Fibroblast of lung (primary cell): ENCODE measurements around the gene PKP3. TPM values are rescaled to one million over a fixed set of nuclear protein-coding genes. Genes with fewer than 3 reads are reported as not detected.

Source experiments
- DNase-seq, 2 donors: peaks; one replicate each; pipeline versions ENCODE4 v3.0.0 to v3.0.0-alpha.2; 2010; ENCODE audit warnings: low read depth in 2 of 2
- H2AFZ ChIP-seq: 2 replicates; pipeline ENCODE4 v1.5.1; 2012; ENCODE audit warnings: low read length, control low read depth, inconsistent platforms
- H3K27ac ChIP-seq: 2 replicates; pipeline ENCODE4 v1.5.1; 2011; ENCODE audit warnings: low read length, control low read depth; ENCODE audit not compliant: insufficient read depth
- H3K27me3 ChIP-seq: 2 replicates; pipeline ENCODE4 v1.5.1; 2011; ENCODE audit warnings: mild to moderate bottlenecking, low read length; ENCODE audit not compliant: control insufficient read depth, insufficient read depth
- H3K36me3 ChIP-seq: 2 replicates; pipeline ENCODE4 v1.5.1; 2011; ENCODE audit warnings: low read length; ENCODE audit not compliant: control insufficient read depth, insufficient read depth
- H3K4me1 ChIP-seq: 2 replicates; pipeline ENCODE4 v1.5.1; 2011; ENCODE audit warnings: low read length; ENCODE audit not compliant: control insufficient read depth, insufficient read depth; ENCODE audit errors: extremely low read depth
- H3K4me2 ChIP-seq: 2 replicates; pipeline ENCODE4 v1.5.1; 2011; ENCODE audit warnings: low read length, control low read depth; ENCODE audit not compliant: insufficient read depth; ENCODE audit errors: extremely low read depth
- H3K4me3 ChIP-seq, 4 experiments: fragments of 200-600 bp in 1 of 4; sonication (generic) in 1 of 4; replicated peaks in 1 of 4; 2 replicates each; pipeline ENCODE4 v1.5.1; 2011 to 2016; ENCODE audit warnings: low read length in 4 of 4, low read depth in 3 of 4, mild to moderate bottlenecking in 3 of 4, control low read depth in 2 of 4, inconsistent platforms in 1 of 4, mixed read lengths in 1 of 4; ENCODE audit not compliant: insufficient read depth in 1 of 4; ENCODE audit errors: control extremely low read depth in 1 of 4
- H3K79me2 ChIP-seq: 2 replicates; pipeline ENCODE4 v1.5.1; 2012; ENCODE audit warnings: mild to moderate bottlenecking, low read length, inconsistent platforms; ENCODE audit not compliant: control insufficient read depth, insufficient read depth
- H3K9ac ChIP-seq: 2 replicates; pipeline ENCODE4 v1.5.1; 2011; ENCODE audit warnings: mild to moderate bottlenecking, low read length, control low read depth; ENCODE audit not compliant: insufficient read depth
- H3K9me3 ChIP-seq: 2 replicates; pipeline ENCODE4 v1.5.1; 2012; ENCODE audit warnings: low read depth, low read length; ENCODE audit not compliant: control insufficient read depth, insufficient read depth
- H4K20me1 ChIP-seq: 2 replicates; pipeline ENCODE4 v1.5.1; 2011; ENCODE audit warnings: low read length; ENCODE audit not compliant: control insufficient read depth, insufficient read depth; ENCODE audit errors: extremely low read depth
- EZH2 ChIP-seq: IDR thresholded peaks from 2 replicates; pipeline ENCODE4 v1.5.1; 2012; ENCODE audit warnings: low read length, control low read depth, mild to moderate bottlenecking; ENCODE audit errors: missing control alignments
- polyA plus RNA-seq, 2 donors: library from polyadenylated mRNA; depleted of rRNA in 1 of 2; stranded (reverse) in 1 of 2; unstranded in 1 of 2; fragments of >200 nt; gene quantifications; 2 replicates each; pipeline ENCODE4 v1.2.1, GENCODE V29; 2011 to 2012; ENCODE audit warnings: missing spikeins in 1 of 2
- total RNA-seq: library from RNA; depleted of rRNA; stranded (reverse); fragments of >200 nt; gene quantifications from 2 replicates; pipeline ENCODE4 v1.2.1, GENCODE V29; 2014
- TF ChIP-seq, protein P1 (sequence below), 2 donors: IDR thresholded peaks in 1 of 2; conservative IDR thresholded peaks in 1 of 2; 1 replicate in 1 of 2; 2 replicates in 1 of 2; pipeline ENCODE4 v1.5.1; 2011 to 2012; ENCODE audit warnings: low read length in 2 of 2, control low read depth in 1 of 2, inconsistent platforms in 1 of 2, low read depth in 1 of 2, mild to moderate bottlenecking in 1 of 2

Gene PKP3
- total and polyA plus RNA-seq, 2 donors (not counting 1 experiment from before 2014, with no cell fraction given): 0.17 to 0.83 TPM

DNA sequence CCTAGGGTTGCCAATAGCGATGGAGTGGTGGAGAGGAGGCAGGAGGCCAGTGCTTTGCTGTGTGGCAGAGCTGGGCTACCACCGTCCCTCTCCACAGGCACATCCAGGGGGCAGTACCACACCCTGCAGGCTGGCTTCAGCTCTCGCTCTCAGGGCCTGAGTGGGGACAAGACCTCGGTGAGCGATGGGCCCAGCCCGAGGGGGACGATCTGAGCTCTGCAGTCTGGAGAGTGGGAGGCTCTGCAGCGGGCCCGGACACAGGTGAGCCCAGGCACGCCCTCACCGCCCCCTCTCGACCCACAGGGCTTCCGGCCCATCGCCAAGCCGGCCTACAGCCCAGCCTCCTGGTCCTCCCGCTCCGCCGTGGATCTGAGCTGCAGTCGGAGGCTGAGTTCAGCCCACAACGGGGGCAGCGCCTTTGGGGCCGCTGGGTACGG is 2.5 kb downstream of the PKP3 start:
- no peak overlapping the region for H3K27ac ChIP-seq
- no peak overlapping the region for H3K9ac ChIP-seq
- H3K4me2 ChIP-seq: peak overlapping the region; percentile 71
- no peaks in the 10 kb centered on the region for H3K79me2 ChIP-seq
- H3K4me3 ChIP-seq: peak overlapping the region in 1 of 4 experiments; percentile 43
- no peaks in the 10 kb centered on the region for H3K27me3 ChIP-seq
- no peak overlapping the region for H2AFZ ChIP-seq
- no peaks in the 10 kb centered on the region for H3K36me3 ChIP-seq
- TF ChIP-seq EZH2: no peak
- TF ChIP-seq, protein P1, sequence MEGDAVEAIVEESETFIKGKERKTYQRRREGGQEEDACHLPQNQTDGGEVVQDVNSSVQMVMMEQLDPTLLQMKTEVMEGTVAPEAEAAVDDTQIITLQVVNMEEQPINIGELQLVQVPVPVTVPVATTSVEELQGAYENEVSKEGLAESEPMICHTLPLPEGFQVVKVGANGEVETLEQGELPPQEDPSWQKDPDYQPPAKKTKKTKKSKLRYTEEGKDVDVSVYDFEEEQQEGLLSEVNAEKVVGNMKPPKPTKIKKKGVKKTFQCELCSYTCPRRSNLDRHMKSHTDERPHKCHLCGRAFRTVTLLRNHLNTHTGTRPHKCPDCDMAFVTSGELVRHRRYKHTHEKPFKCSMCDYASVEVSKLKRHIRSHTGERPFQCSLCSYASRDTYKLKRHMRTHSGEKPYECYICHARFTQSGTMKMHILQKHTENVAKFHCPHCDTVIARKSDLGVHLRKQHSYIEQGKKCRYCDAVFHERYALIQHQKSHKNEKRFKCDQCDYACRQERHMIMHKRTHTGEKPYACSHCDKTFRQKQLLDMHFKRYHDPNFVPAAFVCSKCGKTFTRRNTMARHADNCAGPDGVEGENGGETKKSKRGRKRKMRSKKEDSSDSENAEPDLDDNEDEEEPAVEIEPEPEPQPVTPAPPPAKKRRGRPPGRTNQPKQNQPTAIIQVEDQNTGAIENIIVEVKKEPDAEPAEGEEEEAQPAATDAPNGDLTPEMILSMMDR (conservative IDR thresholded peaks at IDR 0.05 in 1 of 2, IDR thresholded peaks at IDR 0.05 in 1 of 2; ENCODE audit: low read depth in 1 of 2, low read length in 2 of 2): peak; percentile 11 to 33
- DNase-seq: peak; percentile 29 to 33
- peaks cover 10% of the 10 kb centered on the region for H3K4me1 ChIP-seq
- H3K9me3 ChIP-seq: no peaks in the 10 kb centered on the region
- H4K20me1 ChIP-seq: no peaks in the 10 kb centered on the region

DNA sequence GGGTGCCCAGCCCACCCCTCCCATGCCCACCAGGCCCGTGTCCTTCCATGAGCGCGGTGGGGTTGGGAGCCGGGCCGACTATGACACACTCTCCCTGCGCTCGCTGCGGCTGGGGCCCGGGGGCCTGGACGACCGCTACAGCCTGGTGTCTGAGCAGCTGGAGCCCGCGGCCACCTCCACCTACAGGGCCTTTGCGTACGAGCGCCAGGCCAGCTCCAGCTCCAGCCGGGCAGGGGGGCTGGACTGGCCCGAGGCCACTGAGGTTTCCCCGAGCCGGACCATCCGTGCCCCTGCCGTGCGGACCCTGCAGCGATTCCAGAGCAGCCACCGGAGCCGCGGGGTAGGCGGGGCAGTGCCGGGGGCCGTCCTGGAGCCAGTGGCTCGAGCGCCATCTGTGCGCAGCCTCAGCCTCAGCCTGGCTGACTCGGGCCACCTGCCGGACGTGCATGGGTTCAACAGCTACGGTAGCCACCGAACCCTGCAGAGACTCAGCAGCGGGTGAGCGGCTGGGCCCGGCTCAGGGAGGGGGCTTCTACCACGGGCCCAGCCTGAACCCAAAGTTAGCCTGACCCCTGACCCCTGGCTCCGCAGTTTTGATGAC is 3.0 kb downstream of the PKP3 start:
- Histone ChIP-seq H3K4me1 (peaks cover 10% of the 10 kb centered on the region), H3K27me3 (no peaks in the 10 kb centered on the region), H3K4me2 (peak overlapping the region; percentile 71), H3K9ac (no peak overlapping the region), H3K4me3 (peak overlapping the region in 2 of 4 experiments; percentile 14 to 43), H3K9me3 (no peaks in the 10 kb centered on the region), H2AFZ (peak overlapping the region; percentile 33), H4K20me1 (no peaks in the 10 kb centered on the region), H3K79me2 (no peaks in the 10 kb centered on the region), H3K36me3 (no peaks in the 10 kb centered on the region), H3K27ac (no peak overlapping the region)
- peak; percentile 58 to 71 for DNase-seq
- no peak for TF ChIP-seq EZH2
- TF ChIP-seq, protein P1 (conservative IDR thresholded peaks at IDR 0.05 in 1 of 2, IDR thresholded peaks at IDR 0.05 in 1 of 2; ENCODE audit: low read depth in 1 of 2, low read length in 2 of 2): peak; percentile 27 to 44

DNA sequence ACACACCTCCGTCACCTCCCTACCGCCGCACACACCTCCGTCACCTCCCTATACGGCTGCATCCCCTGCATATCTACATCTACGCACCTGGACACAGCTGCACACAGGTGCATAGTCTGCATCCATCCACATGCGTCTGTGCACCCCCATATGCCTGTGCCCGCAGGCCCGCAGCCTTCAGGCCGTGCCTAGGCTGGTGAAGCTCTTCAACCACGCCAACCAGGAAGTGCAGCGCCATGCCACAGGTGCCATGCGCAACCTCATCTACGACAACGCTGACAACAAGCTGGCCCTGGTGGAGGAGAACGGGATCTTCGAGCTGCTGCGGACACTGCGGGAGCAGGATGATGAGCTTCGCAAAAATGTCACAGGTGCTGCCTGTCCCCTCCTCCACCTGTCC is 4.8 kb downstream of the PKP3 start:
- Histone ChIP-seq H3K36me3 (no peaks in the 10 kb centered on the region), H3K27me3 (no peaks in the 10 kb centered on the region), H4K20me1 (no peaks in the 10 kb centered on the region), H3K4me2 (no peak overlapping the region), H3K79me2 (no peaks in the 10 kb centered on the region), H3K4me1 (peaks cover 7% of the 10 kb centered on the region), H3K9ac (no peak overlapping the region), H2AFZ (no peak overlapping the region), H3K4me3 (no peak overlapping the region), H3K27ac (no peak overlapping the region), H3K9me3 (no peaks in the 10 kb centered on the region)
- TF ChIP-seq EZH2: no peak
- TF ChIP-seq, protein P1 (conservative IDR thresholded peaks at IDR 0.05 in 1 of 2, IDR thresholded peaks at IDR 0.05 in 1 of 2; ENCODE audit: low read depth in 1 of 2, low read length in 2 of 2): no peak
- DNase-seq: peak in 1 of 2 donors; percentile 13
